GM12878 (cell line): ENCODE data around the gene TOX4. TPM values are rescaled to one million over a fixed set of nuclear protein-coding genes. Genes with fewer than 3 reads are reported as not detected.

Experiments used
- BCL11A ChIP-seq: IDR thresholded peaks from 2 replicates; pipeline ENCODE4 v1.6.1; 2011; ENCODE audit warnings: low read depth, low read length
- BHLHE40 ChIP-seq, 2 experiments: fragments of 450-650 bp in 1 of 2; IDR thresholded peaks; 2 replicates each; pipeline ENCODE4 v1.6.1; 2011 to 2017; ENCODE audit warnings: low read depth in 2 of 2, borderline replicate concordance in 1 of 2, improper control_type of control experiment in 1 of 2, low read length in 1 of 2, mild to moderate bottlenecking in 1 of 2
- CBX5 ChIP-seq: sonication (generic); IDR thresholded peaks from 2 replicates; pipeline ENCODE4 v1.6.1; 2016; ENCODE audit warnings: low read depth, moderate library complexity, mild to moderate bottlenecking, inconsistent platforms
- CREM ChIP-seq: IDR thresholded peaks from 2 replicates; pipeline ENCODE4 v1.6.1; 2014; ENCODE audit warnings: antibody characterized with exemption, low read depth
- E4F1 ChIP-seq: fragments of 450-650 bp; IDR thresholded peaks from 2 replicates; pipeline ENCODE4 v1.6.1; 2018; ENCODE audit warnings: borderline replicate concordance, mild to moderate bottlenecking; ENCODE audit not compliant: partially characterized antibody
- ELK1 ChIP-seq: IDR thresholded peaks from 2 replicates; pipeline ENCODE4 v1.6.1; 2012; ENCODE audit warnings: low read depth, low read length, improper control_type of control experiment
- FOS ChIP-seq: IDR thresholded peaks from 3 replicates; pipeline ENCODE4 v1.6.1; 2011; ENCODE audit warnings: borderline replicate concordance; ENCODE audit not compliant: insufficient read length; ENCODE audit errors: extremely low read depth
- FOXK2 ChIP-seq: fragments of 450-650 bp; IDR thresholded peaks from 2 replicates; pipeline ENCODE4 v1.6.1; 2017; ENCODE audit warnings: mild to moderate bottlenecking, moderate library complexity
- KLF5 ChIP-seq: fragments of 450-650 bp; IDR thresholded peaks from 2 replicates; pipeline ENCODE4 v1.6.1; 2014; ENCODE audit warnings: mild to moderate bottlenecking; ENCODE audit not compliant: partially characterized antibody
- MEF2A ChIP-seq: IDR thresholded peaks from 2 replicates; pipeline ENCODE4 v1.6.1; 2011; ENCODE audit warnings: low read depth, mild to moderate bottlenecking, low read length, moderate library complexity; ENCODE audit not compliant: insufficient read depth
- MLLT1 ChIP-seq: fragments of 450-650 bp; IDR thresholded peaks from 2 replicates; pipeline ENCODE4 v1.6.1; 2016; ENCODE audit warnings: mild to moderate bottlenecking
- NFYA ChIP-seq: IDR thresholded peaks from 2 replicates; pipeline ENCODE4 v1.6.1; 2011; ENCODE audit warnings: low read depth, mild to moderate bottlenecking, low read length, improper control_type of control experiment, borderline replicate concordance
- NRF1 ChIP-seq: conservative IDR thresholded peaks from 2 replicates; pipeline ENCODE4 v1.6.1; 2011; ENCODE audit warnings: mild to moderate bottlenecking, low read depth, low read length, improper control_type of control experiment
- POLR2A ChIP-seq: IDR thresholded peaks from 2 replicates; pipeline ENCODE4 v1.6.1; 2011; ENCODE audit warnings: low read depth, mild to moderate bottlenecking, low read length
- RELA ChIP-seq: fragments of 450-650 bp; IDR thresholded peaks from 2 replicates; pipeline ENCODE4 v1.8.0; 2014; ENCODE audit warnings: borderline replicate concordance; ENCODE audit not compliant: partially characterized antibody
- RUNX3 ChIP-seq: IDR thresholded peaks from 2 replicates; pipeline ENCODE4 v1.6.1; 2012; ENCODE audit warnings: low read length, inconsistent platforms
- YBX1 ChIP-seq: fragments of 450-650 bp; IDR thresholded peaks from 2 replicates; pipeline ENCODE4 v1.6.1; 2016; ENCODE audit warnings: antibody characterized with exemption
- YY1 ChIP-seq: IDR thresholded peaks from 2 replicates; pipeline ENCODE4 v1.6.1; 2011; ENCODE audit warnings: low read depth, mild to moderate bottlenecking, low read length
- ZBTB40 ChIP-seq: fragments of 450-650 bp; IDR thresholded peaks from 2 replicates; pipeline ENCODE4 v1.6.1; 2016; ENCODE audit warnings: mild to moderate bottlenecking, moderate library complexity, borderline replicate concordance
- ZNF274 ChIP-seq: IDR thresholded peaks from one replicate; pipeline ENCODE4 v1.8.0; 2011; ENCODE audit not compliant: insufficient read length, insufficient read depth
- ZNF622 ChIP-seq: fragments of 450-650 bp; IDR thresholded peaks from 2 replicates; pipeline ENCODE4 v1.6.1; 2017; ENCODE audit warnings: mild to moderate bottlenecking, inconsistent platforms
- polyA plus RNA-seq, 11 experiments: library from polyadenylated mRNA; depleted of rRNA in 4 of 11; unstranded in 6 of 11; stranded (reverse) in 5 of 11; fragments of >200 nt; fragmentation: Nextera tagmentation in 4 of 11; fragmentation: Illumina TruSeq in 1 of 11; extraction: Ambion mirVana in 4 of 11; extraction: Trizol in 1 of 11; gene quantifications; 1 replicate in 1 of 11; 2 replicates in 10 of 11; pipeline versions ENCODE4 v1.2.1 to v1.2.3, GENCODE V29; 2011 to 2016; ENCODE audit warnings: inconsistent platforms in 2 of 11, missing spikeins in 2 of 11, low read depth in 1 of 11
- total RNA-seq, 4 experiments: library from RNA; depleted of rRNA in 3 of 4; stranded (reverse); fragments of >200 nt in 3 of 4; fragmentation: Illumina TruSeq in 1 of 4; extraction: Trizol in 1 of 4; gene quantifications; 2 replicates each; pipeline versions ENCODE4 v1.2.1 to v1.2.3, GENCODE V29; 2013 to 2021

TOX4 gene
- total and polyA plus RNA-seq, 10 of the 15 experiments (the other 5 are each of a cell fraction or from before 2014, with no cell fraction given): 18.4 to 113 (median 55.2) TPM

GRCh38 chr14:21437063-21437901 lies 39.7 kb upstream of the TOX4 start (continued):
- TF ChIP-seq MEF2A: no peak
- TF ChIP-seq RUNX3: peak; percentile 55; the same call in 1 of the 2 replicates
- TF ChIP-seq KLF5: peak; percentile 63
- TF ChIP-seq ZNF622: peak; percentile 100
- TF ChIP-seq FOS: peak; percentile 33
- TF ChIP-seq E4F1: peak; percentile 53
- TF ChIP-seq NFYA: peak; percentile 96
- TF ChIP-seq ZBTB40: peak; percentile 61; the same call in 1 of the 2 replicates
- peak; percentile 90 for TF ChIP-seq POLR2A
- TF ChIP-seq CBX5: no peak
- TF ChIP-seq RELA: peak; percentile 48
- peak; percentile 75 for TF ChIP-seq FOXK2
- TF ChIP-seq BCL11A: peak; percentile 36
- no peak; the same call in 1 of the 2 replicates for TF ChIP-seq ELK1
- TF ChIP-seq MLLT1: no peak
- TF ChIP-seq ZNF274: no peak
- no peak for TF ChIP-seq YBX1
- TF ChIP-seq YY1: peak; percentile 89
- TF ChIP-seq NRF1: no peak
- peak; percentile 85 for TF ChIP-seq CREM
- peak in 1 of 2 experiments; percentile 39; a peak in 1 of 4 replicates for TF ChIP-seq BHLHE40 (IDR thresholded peaks at IDR 0.05; ENCODE audit: borderline replicate concordance in 1 of 2, low read depth in 2 of 2, low read length in 1 of 2)
